Fibroblast of villous mesenchyme (primary cell): ENCODE results near the gene PRDM16. TPM values are rescaled to one million over a fixed set of nuclear protein-coding genes. Genes with fewer than 3 reads are reported as not detected.

Experiments
- DNase-seq: peaks from one replicate; pipeline ENCODE4 v3.0.0-alpha.2; 2010; ENCODE audit warnings: low read depth
- H3K4me3 ChIP-seq: 2 replicates; pipeline ENCODE4 v1.5.1; 2011; ENCODE audit warnings: low read depth, mild to moderate bottlenecking, low read length
- total RNA-seq: library from RNA; depleted of rRNA; stranded (reverse); fragments of >200 nt; gene quantifications from 2 replicates; pipeline ENCODE4 v1.2.3, GENCODE V29; 2012
- TF ChIP-seq, protein P1 (sequence below): IDR thresholded peaks from 2 replicates; pipeline ENCODE4 v1.5.1; 2012; ENCODE audit warnings: low read depth, mild to moderate bottlenecking, low read length; ENCODE audit not compliant: insufficient read depth

PRDM16 gene
- total RNA-seq, 1 donor, result 1.7 TPM

DNA sequence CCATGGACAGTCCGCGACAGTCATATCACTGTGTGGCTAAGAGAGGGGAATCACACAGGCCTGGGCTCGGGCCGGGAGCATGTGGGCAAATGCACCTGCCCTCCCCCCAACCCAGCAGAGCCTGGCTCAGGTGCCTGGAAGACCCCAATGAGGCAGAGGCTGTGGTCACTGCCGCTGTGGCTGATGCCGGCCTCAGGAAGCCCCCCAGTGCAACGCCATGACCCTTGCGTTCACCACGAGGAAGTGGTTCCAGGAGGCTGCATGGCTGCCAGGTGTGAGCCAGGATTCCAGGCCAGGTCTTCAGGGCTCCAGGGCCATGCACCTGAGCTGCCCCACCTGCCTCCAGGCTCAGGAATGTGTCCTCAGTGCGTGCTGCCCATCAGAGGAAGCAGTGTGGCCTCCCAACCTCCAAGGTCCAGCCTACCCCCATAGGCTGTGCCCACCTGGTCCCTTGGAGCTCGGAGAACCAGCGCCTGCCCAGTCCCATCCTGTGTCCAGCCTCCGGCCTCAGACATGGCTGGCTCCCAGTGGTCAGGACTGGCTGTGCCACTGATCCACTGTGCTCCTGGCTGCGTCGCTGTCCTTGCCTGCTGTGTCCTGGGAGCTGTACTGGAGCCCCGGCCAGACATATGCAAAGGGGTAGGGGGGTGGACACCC, 393.5 kb downstream of the PRDM16 start:
- DNase-seq, result no peak
- H3K4me3 ChIP-seq, result no peak overlapping the region
- TF ChIP-seq, protein P1, sequence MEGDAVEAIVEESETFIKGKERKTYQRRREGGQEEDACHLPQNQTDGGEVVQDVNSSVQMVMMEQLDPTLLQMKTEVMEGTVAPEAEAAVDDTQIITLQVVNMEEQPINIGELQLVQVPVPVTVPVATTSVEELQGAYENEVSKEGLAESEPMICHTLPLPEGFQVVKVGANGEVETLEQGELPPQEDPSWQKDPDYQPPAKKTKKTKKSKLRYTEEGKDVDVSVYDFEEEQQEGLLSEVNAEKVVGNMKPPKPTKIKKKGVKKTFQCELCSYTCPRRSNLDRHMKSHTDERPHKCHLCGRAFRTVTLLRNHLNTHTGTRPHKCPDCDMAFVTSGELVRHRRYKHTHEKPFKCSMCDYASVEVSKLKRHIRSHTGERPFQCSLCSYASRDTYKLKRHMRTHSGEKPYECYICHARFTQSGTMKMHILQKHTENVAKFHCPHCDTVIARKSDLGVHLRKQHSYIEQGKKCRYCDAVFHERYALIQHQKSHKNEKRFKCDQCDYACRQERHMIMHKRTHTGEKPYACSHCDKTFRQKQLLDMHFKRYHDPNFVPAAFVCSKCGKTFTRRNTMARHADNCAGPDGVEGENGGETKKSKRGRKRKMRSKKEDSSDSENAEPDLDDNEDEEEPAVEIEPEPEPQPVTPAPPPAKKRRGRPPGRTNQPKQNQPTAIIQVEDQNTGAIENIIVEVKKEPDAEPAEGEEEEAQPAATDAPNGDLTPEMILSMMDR, result no peak

DNA sequence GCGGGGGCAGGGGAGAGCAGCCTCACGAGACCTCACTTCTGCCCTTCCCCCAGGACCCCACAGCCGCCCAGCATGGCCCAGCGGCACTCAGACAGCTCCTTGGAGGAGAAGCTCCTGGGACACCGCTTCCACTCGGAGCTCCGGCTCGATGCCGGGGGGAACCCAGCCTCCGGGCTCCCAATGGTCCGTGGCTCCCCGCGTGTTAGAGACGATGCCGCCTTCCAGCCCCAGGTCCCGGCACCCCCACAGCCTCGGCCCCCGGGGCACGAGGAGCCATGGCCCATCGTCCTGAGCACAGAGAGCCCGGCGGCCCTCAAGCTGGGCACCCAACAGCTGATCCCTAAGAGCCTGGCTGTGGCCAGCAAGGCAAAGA, 394.0 kb downstream of the PRDM16 start:
- no peak overlapping the region for H3K4me3 ChIP-seq
- TF ChIP-seq, protein P1, result no peak
- no peak for DNase-seq

DNA sequence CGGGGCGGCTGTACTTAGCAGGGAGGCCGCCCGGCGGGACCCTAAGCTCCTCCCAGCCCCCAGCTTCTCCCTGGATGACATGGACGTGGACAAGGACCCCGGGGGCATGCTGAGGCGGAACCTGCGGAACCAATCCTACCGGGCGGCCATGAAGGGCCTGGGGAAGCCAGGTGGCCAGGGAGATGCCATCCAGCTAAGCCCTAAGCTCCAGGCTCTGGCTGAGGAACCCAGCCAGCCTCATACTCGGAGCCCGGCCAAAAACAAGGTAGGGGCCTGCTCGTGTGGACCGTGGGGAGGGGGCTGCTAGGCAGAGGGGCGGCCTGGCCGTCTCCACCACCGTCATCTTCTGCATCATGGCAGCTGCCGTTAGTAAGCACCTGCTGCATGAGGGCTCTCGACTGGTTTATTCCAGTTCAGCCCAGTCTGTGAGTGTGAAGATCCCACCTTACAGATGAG, 394.4 kb downstream of the PRDM16 start:
- no peak overlapping the region for H3K4me3 ChIP-seq
- TF ChIP-seq, protein P1, result no peak
- DNase-seq, result no peak

DNA sequence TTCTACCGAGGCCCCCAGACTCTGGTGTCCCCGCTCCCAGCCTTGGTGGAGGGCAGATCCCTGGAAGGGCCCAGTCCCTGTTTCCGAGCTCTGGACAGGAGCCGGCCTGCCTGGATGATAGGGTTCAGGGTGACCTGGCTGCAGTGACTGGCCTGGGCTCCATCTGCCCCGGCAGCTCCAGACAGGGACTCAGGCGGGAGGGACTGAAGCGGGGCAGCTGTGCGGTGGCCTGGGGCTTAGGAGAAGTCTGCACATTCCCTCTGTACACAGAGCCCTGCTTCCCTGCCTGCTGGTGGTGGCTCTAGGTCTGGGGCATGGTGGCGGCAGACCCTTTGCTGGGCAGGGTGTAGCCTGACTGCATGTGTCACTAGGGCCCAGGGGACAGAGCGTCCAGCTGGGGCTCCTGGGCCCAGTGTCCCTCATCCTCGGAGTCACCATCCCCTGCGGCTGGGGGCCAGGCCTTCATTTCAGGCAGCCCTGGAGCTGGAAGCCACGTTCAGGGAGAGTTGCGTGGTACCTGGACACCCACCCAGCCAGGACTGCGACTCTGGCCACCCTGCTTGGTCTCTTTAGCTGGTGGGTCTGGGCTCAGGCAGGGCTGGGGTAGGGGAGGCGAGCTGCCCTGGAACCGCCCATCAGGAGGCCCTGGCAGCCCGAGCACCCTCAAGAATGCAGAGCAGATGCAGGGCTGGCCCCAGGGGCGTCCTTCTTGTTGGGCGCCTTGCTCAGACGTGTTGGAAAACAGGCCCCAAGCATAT, 395.1 kb downstream of the PRDM16 start:
- DNase-seq, result no peak
- no peak overlapping the region for H3K4me3 ChIP-seq
- TF ChIP-seq, protein P1, result no peak

DNA sequence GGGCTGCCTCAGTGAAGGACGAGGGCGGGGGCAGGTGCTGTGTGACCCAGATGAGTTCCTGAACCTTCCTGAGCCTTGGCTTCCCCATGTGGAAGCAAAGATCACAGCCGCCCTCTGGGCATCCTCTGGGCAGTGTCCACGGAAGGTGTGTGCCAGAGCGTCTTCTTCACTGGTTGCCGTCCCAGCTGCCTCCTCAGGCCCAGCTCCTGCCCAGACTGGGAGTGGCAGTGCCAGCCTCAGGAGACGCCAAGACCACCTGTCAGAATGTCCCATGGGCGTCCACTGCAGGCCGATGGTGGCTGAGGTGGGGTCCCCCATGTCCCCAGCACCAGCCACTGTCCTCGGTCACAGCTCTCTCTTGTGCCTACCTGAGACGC, 395.6 kb downstream of the PRDM16 start:
- TF ChIP-seq, protein P1, result no peak
- no peak overlapping the region for H3K4me3 ChIP-seq
- DNase-seq, result no peak

DNA sequence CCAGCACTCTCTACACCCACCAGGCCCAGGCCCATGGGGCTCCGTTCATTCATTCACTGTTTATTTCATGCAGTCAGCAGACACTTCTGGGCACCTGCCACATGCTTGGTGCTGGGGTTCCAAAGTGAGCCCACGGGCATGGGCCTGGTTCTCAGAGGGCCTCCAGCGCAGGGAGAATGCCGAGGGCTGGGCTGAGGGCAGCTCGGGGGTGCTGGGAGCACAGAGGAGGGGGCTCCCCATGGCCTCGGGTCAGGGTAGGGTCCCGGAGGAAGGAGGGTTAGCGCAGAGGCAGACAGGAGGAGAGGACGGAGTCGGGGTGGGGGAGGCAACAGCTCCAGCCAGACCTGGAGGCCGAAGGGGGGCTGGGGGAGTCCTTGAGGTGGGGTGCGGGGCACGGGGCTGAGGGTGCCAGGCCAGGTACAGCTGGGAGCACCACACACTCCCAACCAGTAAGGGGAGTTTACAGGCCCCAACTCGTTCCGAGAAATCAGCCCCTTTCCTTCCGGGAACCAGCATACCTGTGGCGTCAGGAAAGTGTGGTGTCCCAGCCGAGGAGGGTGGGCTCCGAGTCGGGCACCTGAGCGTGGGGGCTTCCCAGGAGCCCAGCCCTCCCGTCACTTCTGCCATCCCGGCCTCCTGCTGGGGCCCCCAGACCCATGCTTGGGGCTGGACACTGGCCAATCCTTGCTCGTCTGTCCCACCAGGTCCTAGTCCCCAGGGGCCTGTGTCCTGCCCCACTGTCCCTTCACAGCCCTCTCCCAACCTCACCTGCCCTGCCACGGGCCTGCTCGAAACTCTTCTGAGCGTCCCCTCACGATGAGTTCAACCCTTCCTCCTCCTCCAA, 396.3 kb downstream of the PRDM16 start:
- no peak overlapping the region for H3K4me3 ChIP-seq
- TF ChIP-seq, protein P1, result no peak
- DNase-seq, result no peak
